Activated gamma-delta T cell treated with Interleukin-2 at 50 U/mL for 16 hours (primary cell): ENCODE data around the gene MKS1.
A peak's percentile ranks its signal among the peaks of the same experiment; 100 is the strongest.

ENCODE experiments used
- DNase-seq: peaks from one replicate; pipeline ENCODE4 v3.0.0-alpha.2; 2020

The MKS1 gene

GRCh38 chr17:58244963-58245362, 25.9 kb upstream of the MKS1 start:
- DNase-seq: no peak

GRCh38 chr17:58242171-58242784, 23.2 kb upstream of the MKS1 start:
- DNase-seq: no peak

DNA sequence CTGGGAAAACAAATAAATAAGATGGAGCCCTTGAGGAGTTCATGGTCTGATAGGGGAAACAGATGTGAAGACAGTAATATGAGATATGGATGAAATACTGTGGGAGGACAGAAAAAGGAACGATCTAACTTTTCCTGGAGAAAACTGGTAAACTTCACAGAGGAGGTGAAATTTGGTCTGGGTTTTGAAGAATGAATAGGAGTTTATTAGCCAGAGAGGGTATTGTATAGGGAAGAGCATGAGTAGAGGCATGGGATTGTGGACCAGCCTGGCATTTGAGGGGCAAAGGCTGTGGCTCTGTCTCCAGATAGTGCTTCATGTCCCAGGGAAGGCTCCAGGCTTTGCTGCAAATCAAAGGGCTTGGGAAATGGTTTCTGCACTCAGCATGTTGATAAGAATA, 20.9 kb upstream of the MKS1 start:
- no peak for DNase-seq

DNA sequence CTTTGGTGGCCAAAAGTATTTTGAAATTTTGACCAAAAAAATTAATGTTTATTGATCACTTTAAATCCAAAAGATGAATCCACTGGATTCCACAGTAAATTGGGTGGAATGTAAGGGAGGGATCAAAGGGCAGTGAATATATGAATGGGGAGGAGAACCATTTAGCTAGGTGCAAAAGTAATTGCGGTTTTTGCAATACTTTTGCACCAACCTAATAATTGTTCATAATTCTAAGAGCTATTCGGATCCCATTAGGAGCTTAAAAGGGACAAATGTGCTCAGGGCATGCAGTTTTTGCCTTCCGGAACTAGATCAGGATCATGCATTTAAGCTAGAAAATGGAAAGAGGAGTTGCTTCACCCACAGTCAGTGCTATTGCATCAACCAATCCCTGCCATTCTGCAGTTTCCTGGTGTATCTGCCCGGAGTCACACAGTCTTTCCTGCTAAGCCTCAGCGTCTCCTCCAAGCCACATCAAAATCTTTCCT, 19.1 kb upstream of the MKS1 start, which contains the start of gene LPO:
Gene LPO (plus strand): TSS at position 438 of the 488 bp plus-strand sequence. CDS start 4,396 bp downstream, outside the sequence.
- DNase-seq: no peak

GRCh38 chr17:58236394-58236793, 17.3 kb upstream of the MKS1 start:
- DNase-seq: no peak

- no peak for DNase-seq
Observed at GRCh38 chr17:58235821-58236220, 16.8 kb upstream of the MKS1 start.

DNA sequence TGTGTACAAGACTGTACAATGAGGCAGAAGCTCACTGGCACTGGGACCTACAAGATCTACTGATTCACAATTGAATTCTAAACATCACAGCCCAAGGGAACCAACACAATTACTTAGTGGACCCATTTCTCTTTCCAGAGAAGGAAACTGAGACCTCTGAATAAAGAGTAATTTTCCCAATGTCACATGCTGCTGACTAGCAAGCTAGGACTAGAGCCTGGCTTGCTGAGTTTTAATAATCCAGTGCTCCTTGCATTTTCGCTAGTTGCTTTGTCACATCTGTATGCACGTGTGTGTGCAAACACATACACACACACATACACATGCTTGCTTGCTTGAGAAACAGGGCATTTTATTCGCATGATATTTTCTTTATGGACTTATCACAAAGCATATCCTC, 15.5 kb upstream of the MKS1 start:
- DNase-seq: no peak

GRCh38 chr17:58233543-58233942, 14.5 kb upstream of the MKS1 start:
- DNase-seq: no peak

GRCh38 chr17:58232707-58233156, 13.7 kb upstream of the MKS1 start:
- no peak for DNase-seq

DNA sequence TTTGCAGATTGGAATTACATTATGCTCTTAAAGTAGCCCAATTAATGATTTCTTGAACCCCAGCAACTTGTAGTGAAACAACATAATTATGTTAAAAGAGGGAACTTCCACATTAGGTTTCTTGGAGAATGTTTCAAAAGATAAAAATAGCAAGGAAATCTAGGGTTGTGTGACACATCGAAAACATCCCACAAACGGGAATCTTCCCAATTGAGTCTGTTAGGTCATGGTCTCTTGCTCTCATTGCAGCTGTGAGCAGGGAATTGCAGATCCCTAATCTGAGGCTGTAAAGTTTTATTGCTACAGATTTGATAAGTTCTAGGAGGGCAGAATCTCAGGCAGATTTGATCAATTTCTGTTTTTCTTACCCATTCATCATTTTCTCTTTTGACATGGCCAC, 12.6 kb upstream of the MKS1 start:
- no peak for DNase-seq

GRCh38 chr17:58229881-58230280, 10.8 kb upstream of the MKS1 start:
- DNase-seq: no peak

DNA sequence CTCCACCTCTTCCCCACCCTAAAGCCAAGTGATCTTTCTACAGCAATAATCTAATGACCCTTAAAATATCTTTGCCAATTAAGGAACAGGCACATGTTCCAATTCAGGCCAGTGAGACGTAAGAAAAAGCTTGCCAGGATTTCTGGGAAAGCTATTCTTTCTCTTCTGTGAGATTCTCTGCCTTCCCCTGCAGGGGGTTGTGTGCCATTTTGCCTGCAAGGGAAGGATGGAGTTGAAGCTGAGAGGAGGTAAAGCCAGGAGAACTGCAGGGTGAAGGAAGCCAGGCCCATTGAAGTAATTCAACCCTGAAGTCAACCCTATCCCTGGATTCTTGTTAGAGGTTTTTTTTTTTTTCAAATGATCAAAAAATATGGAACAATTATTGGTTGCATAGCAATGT, 10.3 kb upstream of the MKS1 start:
- DNase-seq: no peak

DNA sequence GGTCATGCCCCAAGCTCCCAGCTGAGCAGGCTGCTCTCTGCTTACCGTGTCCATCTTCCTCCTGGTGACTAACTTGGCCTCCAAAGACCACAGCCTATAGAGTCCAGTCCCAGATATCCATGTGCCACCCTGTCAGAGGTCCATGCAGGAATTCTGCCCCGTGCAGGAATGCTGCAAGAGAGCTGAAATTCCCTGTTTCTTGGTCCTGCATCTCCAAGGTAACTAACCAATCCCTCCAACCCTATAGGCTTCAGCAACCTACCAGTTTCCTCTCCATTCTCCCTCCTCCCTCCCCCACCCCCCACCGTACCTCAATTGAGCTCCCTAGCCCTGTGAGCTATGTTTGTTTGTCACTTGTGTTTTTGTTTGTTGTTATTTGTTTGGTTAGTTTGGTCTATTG, 9.6 kb upstream of the MKS1 start:
- DNase-seq: no peak

DNA sequence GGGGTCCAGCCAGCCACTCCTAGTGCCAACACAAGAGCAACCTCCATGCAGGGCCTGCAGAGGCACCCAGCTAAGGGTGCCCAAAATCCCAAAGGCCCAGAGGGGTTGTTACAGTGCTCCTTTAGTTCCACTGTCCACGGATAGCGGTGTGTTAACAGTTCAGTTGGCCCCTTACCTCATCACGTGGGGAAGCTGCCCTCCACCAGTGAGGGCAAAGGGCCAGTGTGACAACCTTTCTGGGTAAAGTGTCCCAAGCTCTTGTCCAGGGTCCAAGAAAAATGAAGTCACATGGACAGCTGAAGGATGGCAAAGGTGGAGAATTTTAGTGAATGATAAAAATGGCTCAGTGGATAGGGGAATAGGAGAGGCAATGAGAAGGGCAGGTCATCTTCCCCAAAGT, 8.7 kb upstream of the MKS1 start:
- no peak for DNase-seq

- no peak for DNase-seq
Observed at GRCh38 chr17:58224315-58224714, 5.3 kb upstream of the MKS1 start.

DNA sequence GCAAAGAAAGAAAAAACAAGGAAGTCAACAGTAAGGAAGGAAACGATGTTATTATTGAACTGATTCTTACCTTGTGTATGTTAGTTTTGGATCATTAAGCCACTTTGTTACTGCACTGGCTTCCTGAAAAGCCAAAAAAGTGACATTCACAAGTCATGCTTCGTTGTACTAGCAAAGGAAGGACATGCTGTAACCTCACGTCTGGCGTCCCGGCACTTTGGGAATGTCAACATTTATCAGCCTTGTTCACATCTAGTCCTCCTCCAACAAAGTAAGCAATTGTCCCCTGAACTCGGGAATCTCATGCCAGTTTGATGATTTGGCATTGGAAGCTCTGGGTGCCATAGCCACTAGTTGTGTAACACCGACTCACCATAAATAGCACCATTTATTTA, 731 bp upstream of the MKS1 start:
- no peak for DNase-seq

DNA sequence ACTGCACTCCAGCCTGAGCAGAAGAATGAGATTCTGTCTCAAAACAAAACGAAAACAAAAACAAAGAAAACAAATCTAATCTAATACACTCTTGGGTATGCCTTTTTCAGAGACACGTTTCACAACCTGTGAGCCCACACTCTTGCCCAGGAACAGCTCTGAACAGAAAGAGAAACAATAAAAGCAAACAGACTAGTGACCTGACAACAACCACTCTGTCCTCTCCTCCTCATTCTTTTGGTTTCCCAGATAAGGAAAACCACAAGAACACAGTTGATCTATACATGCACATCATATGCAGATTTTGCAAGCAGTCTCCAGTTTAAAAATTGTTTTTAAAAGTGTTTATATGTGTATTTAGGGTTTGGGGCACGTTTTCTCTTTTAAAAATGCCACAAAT, 1.3 kb downstream of the MKS1 start:
- DNase-seq: no peak

GRCh38 chr17:58215685-58216084, 3.4 kb downstream of the MKS1 start:
- DNase-seq: no peak

DNA sequence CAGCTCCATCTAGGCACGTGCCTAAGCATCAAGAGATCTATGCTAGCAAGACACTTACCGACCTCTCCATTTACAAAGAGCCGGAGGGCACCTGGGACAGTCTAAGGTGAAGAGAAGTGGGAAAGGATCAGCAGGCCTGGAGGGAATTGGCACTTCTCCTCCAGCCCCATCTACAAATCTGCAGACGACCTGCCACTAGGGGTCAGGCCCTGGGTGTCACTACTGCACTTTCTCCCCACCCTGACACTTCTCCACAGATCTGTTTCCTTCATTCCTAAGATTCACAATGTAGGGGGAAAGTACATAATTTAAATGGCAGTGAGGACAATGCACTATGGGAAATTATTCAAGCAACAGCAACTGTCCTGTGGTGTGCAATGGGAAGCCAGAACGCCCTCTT, 8.1 kb downstream of the MKS1 start:
- no peak for DNase-seq

- DNase-seq: no peak
Observed at GRCh38 chr17:58208344-58208743, 10.7 kb downstream of the MKS1 start.

DNA sequence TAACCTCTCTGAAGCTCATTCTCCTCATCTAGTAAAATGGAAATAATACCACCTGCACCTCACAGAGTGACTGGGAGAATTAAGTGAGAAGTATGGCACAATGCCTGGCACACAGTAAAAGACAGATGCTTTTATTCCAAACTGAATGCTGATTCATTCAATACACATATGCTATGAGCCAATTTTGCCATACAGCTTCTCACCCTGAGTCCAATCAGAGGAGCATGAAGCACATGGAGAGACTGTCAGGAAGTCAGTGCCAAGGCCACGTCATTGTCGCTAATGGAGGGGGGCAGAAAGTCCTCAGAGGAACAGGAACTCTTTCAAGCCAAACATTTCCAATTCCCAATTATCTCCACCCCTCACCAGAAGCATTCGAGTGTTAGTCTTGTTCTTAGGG, 11.6 kb downstream of the MKS1 start:
- no peak for DNase-seq

DNA sequence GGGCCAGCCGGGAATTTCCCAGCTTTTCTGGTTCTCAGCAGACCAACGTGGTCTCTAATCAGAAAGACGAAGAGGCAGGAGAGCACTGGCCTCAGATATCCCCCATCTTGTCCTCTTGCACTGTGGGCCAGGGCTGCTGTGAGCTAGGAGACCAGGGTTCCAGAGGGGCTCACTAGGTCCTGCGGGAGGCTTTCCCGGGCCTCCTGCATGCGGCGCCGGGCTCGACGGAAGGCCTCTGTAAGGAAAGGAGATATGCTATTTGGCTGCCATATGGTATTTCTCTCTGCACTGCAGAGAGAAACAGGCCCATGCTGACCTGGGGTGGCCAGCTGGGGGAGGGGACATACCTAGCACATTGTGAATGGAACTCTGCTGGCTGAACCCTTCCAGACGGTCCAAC, 13.1 kb downstream of the MKS1 start:
- no peak for DNase-seq

GRCh38 chr17:58204796-58205195, 14.3 kb downstream of the MKS1 start:
- DNase-seq: no peak

DNA sequence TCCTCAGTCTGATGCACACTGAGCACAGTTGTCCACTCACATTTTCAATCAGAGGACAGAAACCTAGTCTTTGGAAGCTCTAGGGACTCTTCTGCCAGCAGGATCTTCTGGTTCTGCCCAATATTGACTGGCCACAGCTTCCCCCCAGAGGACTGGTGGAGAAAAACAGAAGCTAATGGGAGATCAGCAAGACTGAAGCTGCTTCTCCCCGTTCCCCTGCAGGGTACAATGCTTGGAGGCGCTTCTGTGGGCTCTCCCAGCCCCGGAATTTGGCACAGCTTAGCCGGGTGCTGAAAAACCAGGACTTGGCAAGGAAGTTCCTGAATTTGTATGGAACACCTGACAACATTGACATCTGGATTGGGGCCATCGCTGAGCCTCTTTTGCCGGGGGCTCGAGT, 16.2 kb downstream of the MKS1 start:
- DNase-seq: no peak

GRCh38 chr17:58200024-58200633, 18.9 kb downstream of the MKS1 start:
- peak; percentile 46 for DNase-seq
